T-helper 2 cell treated with Interferon-gamma antibody and Interleukin-4, amounts not matched to agents 5 μg/mL and 100 μg/mL, for 36 hours (primary cell): ENCODE measurements around the gene GOLIM4.

Experiments used
- DNase-seq: peaks from one replicate; pipeline ENCODE4 v3.0.0; 2021; ENCODE audit warnings: low spot score
- H3K27ac Mint-ChIP-seq: one replicate; pipeline ENCODE4 v1.8.0; 2021; ENCODE audit warnings: mild to moderate bottlenecking, mixed read lengths
- H3K27me3 Mint-ChIP-seq: one replicate; pipeline ENCODE4 v1.8.0; 2021; ENCODE audit warnings: low read depth, mixed read lengths
- H3K36me3 Mint-ChIP-seq: one replicate; pipeline ENCODE4 v1.8.0; 2021; ENCODE audit warnings: low read depth, mixed read lengths
- H3K4me1 Mint-ChIP-seq: one replicate; pipeline ENCODE4 v1.8.0; 2021; ENCODE audit warnings: low read depth, mixed read lengths
- H3K4me3 Mint-ChIP-seq: one replicate; pipeline ENCODE4 v1.8.0; 2022; ENCODE audit warnings: mild to moderate bottlenecking, moderate library complexity, mixed read lengths
- H3K9me3 Mint-ChIP-seq: one replicate; pipeline ENCODE4 v1.8.0; 2021; ENCODE audit warnings: mixed read lengths

Gene GOLIM4

GRCh38 chr3:168117059-168117458 is 21.3 kb upstream of the GOLIM4 start:
- DNase-seq = no peak
- Mint-ChIP-seq H3K4me1 (no peaks in the 10 kb centered on the region), H3K27me3 (no peaks in the 10 kb centered on the region), H3K9me3 (no peaks in the 10 kb centered on the region), H3K27ac (no peak overlapping the region), H3K4me3 (no peak overlapping the region), H3K36me3 (no peaks in the 10 kb centered on the region)

GRCh38 chr3:168116279-168116678 is 20.6 kb upstream of the GOLIM4 start:
- H3K27me3 Mint-ChIP-seq = no peaks in the 10 kb centered on the region
- no peaks in the 10 kb centered on the region for H3K4me1 Mint-ChIP-seq
- no peak for DNase-seq
- H3K27ac Mint-ChIP-seq = no peak overlapping the region
- no peaks in the 10 kb centered on the region for H3K36me3 Mint-ChIP-seq
- no peak overlapping the region for H3K4me3 Mint-ChIP-seq
- H3K9me3 Mint-ChIP-seq = no peaks in the 10 kb centered on the region

GRCh38 chr3:168113848-168114247 is 18.1 kb upstream of the GOLIM4 start:
- no peak for DNase-seq
- no peaks in the 10 kb centered on the region for H3K27me3 Mint-ChIP-seq
- H3K27ac Mint-ChIP-seq = no peak overlapping the region
- H3K9me3 Mint-ChIP-seq = no peaks in the 10 kb centered on the region
- no peaks in the 10 kb centered on the region for H3K4me1 Mint-ChIP-seq
- H3K4me3 Mint-ChIP-seq = no peak overlapping the region
- H3K36me3 Mint-ChIP-seq = no peaks in the 10 kb centered on the region

- no peak for DNase-seq
- H3K4me1 Mint-ChIP-seq = no peaks in the 10 kb centered on the region
- no peaks in the 10 kb centered on the region for H3K36me3 Mint-ChIP-seq
- no peak overlapping the region for H3K4me3 Mint-ChIP-seq
- H3K9me3 Mint-ChIP-seq = no peaks in the 10 kb centered on the region
- no peak overlapping the region for H3K27ac Mint-ChIP-seq
- H3K27me3 Mint-ChIP-seq = no peaks in the 10 kb centered on the region
Observed at GRCh38 chr3:168112894-168113293, 17.2 kb upstream of the GOLIM4 start.

- Mint-ChIP-seq H3K36me3 (no peaks in the 10 kb centered on the region), H3K4me3 (no peak overlapping the region), H3K4me1 (no peaks in the 10 kb centered on the region), H3K27ac (no peak overlapping the region), H3K9me3 (no peaks in the 10 kb centered on the region), H3K27me3 (peaks cover 19% of the 10 kb centered on the region)
- DNase-seq = no peak
Observed at GRCh38 chr3:168104361-168104760, 8.6 kb upstream of the GOLIM4 start.

GRCh38 chr3:168102735-168103410 is 7.1 kb upstream of the GOLIM4 start:
- Mint-ChIP-seq H3K4me3 (no peak overlapping the region), H3K9me3 (no peaks in the 10 kb centered on the region), H3K36me3 (no peaks in the 10 kb centered on the region), H3K27ac (no peak overlapping the region), H3K4me1 (no peaks in the 10 kb centered on the region), H3K27me3 (peaks cover 25% of the 10 kb centered on the region)
- no peak for DNase-seq

GRCh38 chr3:168100777-168101492 is 5.2 kb upstream of the GOLIM4 start:
- no peak for DNase-seq
- no peaks in the 10 kb centered on the region for H3K36me3 Mint-ChIP-seq
- no peak overlapping the region for H3K27ac Mint-ChIP-seq
- no peaks in the 10 kb centered on the region for H3K9me3 Mint-ChIP-seq
- H3K27me3 Mint-ChIP-seq = peaks cover 36% of the 10 kb centered on the region
- H3K4me3 Mint-ChIP-seq = no peak overlapping the region
- peaks cover 6% of the 10 kb centered on the region for H3K4me1 Mint-ChIP-seq

- H3K4me3 Mint-ChIP-seq = no peak overlapping the region
- peaks cover 45% of the 10 kb centered on the region for H3K27me3 Mint-ChIP-seq
- no peak for DNase-seq
- no peaks in the 10 kb centered on the region for H3K9me3 Mint-ChIP-seq
- H3K36me3 Mint-ChIP-seq = no peaks in the 10 kb centered on the region
- no peak overlapping the region for H3K27ac Mint-ChIP-seq
- H3K4me1 Mint-ChIP-seq = peaks cover 19% of the 10 kb centered on the region
Observed at GRCh38 chr3:168097381-168097780, 1.7 kb upstream of the GOLIM4 start.

- H3K36me3 Mint-ChIP-seq = no peaks in the 10 kb centered on the region
- peaks cover 54% of the 10 kb centered on the region for H3K27me3 Mint-ChIP-seq
- H3K9me3 Mint-ChIP-seq = no peaks in the 10 kb centered on the region
- peaks cover 20% of the 10 kb centered on the region for H3K4me1 Mint-ChIP-seq
- H3K27ac Mint-ChIP-seq = peak overlapping the region; percentile 84
- H3K4me3 Mint-ChIP-seq = peak overlapping the region; percentile 85
- DNase-seq = no peak
Observed at GRCh38 chr3:168096210-168096652, 507 bp upstream of the GOLIM4 start.

- Mint-ChIP-seq H3K27ac (peak overlapping the region; percentile 68), H3K9me3 (no peaks in the 10 kb centered on the region), H3K27me3 (peaks cover 56% of the 10 kb centered on the region), H3K36me3 (no peaks in the 10 kb centered on the region), H3K4me3 (peak overlapping the region; percentile 85), H3K4me1 (peaks cover 23% of the 10 kb centered on the region)
- DNase-seq = peak; percentile 66
Observed at GRCh38 chr3:168094877-168095610, 680 bp downstream of the GOLIM4 start.

GRCh38 chr3:168094580-168094876 is 1.2 kb downstream of the GOLIM4 start:
- DNase-seq = no peak
- H3K4me1 Mint-ChIP-seq = peaks cover 24% of the 10 kb centered on the region
- peaks cover 55% of the 10 kb centered on the region for H3K27me3 Mint-ChIP-seq
- H3K9me3 Mint-ChIP-seq = no peaks in the 10 kb centered on the region
- H3K27ac Mint-ChIP-seq = peak overlapping the region; percentile 41
- H3K36me3 Mint-ChIP-seq = no peaks in the 10 kb centered on the region
- peak overlapping the region; percentile 82 for H3K4me3 Mint-ChIP-seq

- no peaks in the 10 kb centered on the region for H3K9me3 Mint-ChIP-seq
- no peak overlapping the region for H3K4me3 Mint-ChIP-seq
- DNase-seq = no peak
- peaks cover 50% of the 10 kb centered on the region for H3K27me3 Mint-ChIP-seq
- H3K4me1 Mint-ChIP-seq = peaks cover 24% of the 10 kb centered on the region
- H3K36me3 Mint-ChIP-seq = no peaks in the 10 kb centered on the region
- no peak overlapping the region for H3K27ac Mint-ChIP-seq
Observed at GRCh38 chr3:168093790-168094189, 1.9 kb downstream of the GOLIM4 start.

- H3K27ac Mint-ChIP-seq = no peak overlapping the region
- no peaks in the 10 kb centered on the region for H3K9me3 Mint-ChIP-seq
- H3K4me3 Mint-ChIP-seq = no peak overlapping the region
- DNase-seq = no peak
- peaks cover 50% of the 10 kb centered on the region for H3K27me3 Mint-ChIP-seq
- peaks cover 29% of the 10 kb centered on the region for H3K4me1 Mint-ChIP-seq
- no peaks in the 10 kb centered on the region for H3K36me3 Mint-ChIP-seq
Observed at GRCh38 chr3:168093229-168093628, 2.5 kb downstream of the GOLIM4 start.

- no peaks in the 10 kb centered on the region for H3K36me3 Mint-ChIP-seq
- no peak for DNase-seq
- H3K27me3 Mint-ChIP-seq = peaks cover 42% of the 10 kb centered on the region
- H3K27ac Mint-ChIP-seq = no peak overlapping the region
- no peak overlapping the region for H3K4me3 Mint-ChIP-seq
- peaks cover 33% of the 10 kb centered on the region for H3K4me1 Mint-ChIP-seq
- no peaks in the 10 kb centered on the region for H3K9me3 Mint-ChIP-seq
Observed at GRCh38 chr3:168091941-168092340, 3.8 kb downstream of the GOLIM4 start.
